AG04449 (cell line): ENCODE measurements around the gene ADGRF5.

ENCODE experiments used
- CTCF ChIA-PET: fragments of 350-600 bp; formaldehyde crosslinking; extraction: SDS; loops from one replicate; lab custom pipeline; 2021; ENCODE audit warnings: antibody characterized with exemption; lab: Yijun Ruan, JAX
- POLR2A ChIA-PET: fragments of 400-600, 350-600 bp; formaldehyde crosslinking; extraction: SDS; loops from one replicate; lab custom pipeline; 2020; ENCODE audit warnings: antibody characterized with exemption, inconsistent platforms; lab: Yijun Ruan, JAX
- DNase-seq: peaks from one replicate; pipeline ENCODE4 v3.0.0-alpha.2; 2010; ENCODE audit warnings: low read depth, low spot score
- H3K4me3 ChIP-seq: 2 replicates; pipeline ENCODE4 v1.5.1; 2011; ENCODE audit warnings: low read depth, mild to moderate bottlenecking, control low read depth, low read length
- CTCF ChIP-seq: IDR thresholded peaks from one replicate; pipeline ENCODE4 v1.5.1; 2011; ENCODE audit warnings: mild to moderate bottlenecking, moderate library complexity, low read length, control low read depth, inconsistent platforms; ENCODE audit not compliant: insufficient read depth; ENCODE audit errors: missing control alignments

ADGRF5 gene

GRCh38 chr6:46921731-46922130, at the start of gene ADGRF5:
TSS of gene ADGRF5 (minus strand) at chr6:46921938. CDS start at chr6:46906762, 15,176 bp downstream.
- ChIA-PET POLR2A (no interaction called here), CTCF (no interaction called here)
- no peak within 1 kb of the TSS for H3K4me3 ChIP-seq
- no peak for DNase-seq
- TF ChIP-seq CTCF: no peak

- ChIA-PET CTCF (no interaction called here), POLR2A (no interaction called here)
- TF ChIP-seq CTCF: no peak
- no peak overlapping the region for H3K4me3 ChIP-seq
- DNase-seq: no peak
Observed at GRCh38 chr6:46969206-46969605, 47.5 kb upstream of the ADGRF5 start.

- no peak for TF ChIP-seq CTCF
- CTCF ChIA-PET: no interaction called here
- POLR2A ChIA-PET: no interaction called here
- H3K4me3 ChIP-seq: no peak overlapping the region
- DNase-seq: no peak
Observed at GRCh38 chr6:46967826-46968349, 46.1 kb upstream of the ADGRF5 start.

GRCh38 chr6:46964716-46965519, 43.2 kb upstream of the ADGRF5 start:
- POLR2A ChIA-PET: no interaction called here
- DNase-seq: no peak
- no peak overlapping the region for H3K4me3 ChIP-seq
- TF ChIP-seq CTCF: no peak
- CTCF ChIA-PET: no interaction called here

- DNase-seq: no peak
- ChIA-PET POLR2A (no interaction called here), CTCF (no interaction called here)
- TF ChIP-seq CTCF: no peak
- H3K4me3 ChIP-seq: no peak overlapping the region
Observed at GRCh38 chr6:46963626-46964025, 41.9 kb upstream of the ADGRF5 start.

GRCh38 chr6:46963039-46963438, 41.3 kb upstream of the ADGRF5 start:
- POLR2A ChIA-PET: no interaction called here

More at GRCh38 chr6:46963039-46963438, 41.3 kb upstream of the ADGRF5 start:
- TF ChIP-seq CTCF: no peak
- no peak for DNase-seq
- CTCF ChIA-PET: no interaction called here
- no peak overlapping the region for H3K4me3 ChIP-seq
